ENCODE data around the gene CRAMP1. TPM values are rescaled to one million over a fixed set of nuclear protein-coding genes. Genes with fewer than 3 reads are reported as not detected.
A peak's percentile ranks its signal among the peaks of the same experiment; 100 is the strongest.

CRAMP1 gene
- total RNA-seq, 1 experiment from 2014 or later, result 28.8 TPM

DNA sequence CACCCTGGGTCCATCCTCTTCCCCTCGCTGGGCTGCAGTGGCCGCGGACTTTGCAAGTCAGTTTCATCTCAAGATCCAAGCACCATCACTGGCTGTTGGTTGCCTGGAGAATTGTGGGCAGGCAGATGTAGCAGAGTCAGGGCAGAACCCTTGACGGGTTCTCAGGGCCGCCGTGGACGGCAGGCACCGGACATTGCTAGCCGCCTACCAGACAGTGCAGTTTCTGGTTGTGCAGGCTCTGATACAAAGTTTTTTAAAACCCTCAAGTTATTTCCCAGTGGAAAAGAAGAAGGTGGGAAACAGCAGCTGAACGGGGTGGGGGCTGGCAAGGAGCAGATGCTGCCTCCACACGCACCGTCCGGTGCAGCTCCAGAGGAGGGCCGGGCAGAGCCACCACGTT lies 97.2 kb downstream of the CRAMP1 start:
- BruUV-seq (replicated peaks), result no TSS peak
- peak overlapping the region; percentile 94; the same call in 1 of the 2 replicates for H3K27ac ChIP-seq (ENCODE audit: low read length)
- H3K4me3 ChIP-seq (ENCODE audit: low read depth in 2 of 2, low read length in 2 of 2), result peak overlapping the region; percentile 75 to 90; a peak in 2 of 4 replicates
- H3K27me3 ChIP-seq (ENCODE audit: control insufficient read depth, insufficient read depth, low read length), result no peaks in the 10 kb centered on the region
- DNase-seq (ENCODE audit: low read depth, low spot score), result no peak
- peaks cover 48% of the 10 kb centered on the region for H3K4me1 ChIP-seq (ENCODE audit: control insufficient read depth, insufficient read depth, low read length)
- ChIA-PET CTCF (no interaction called here), POLR2A (no interaction called here)
- no peaks in the 10 kb centered on the region for H3K9me3 ChIP-seq (ENCODE audit: control insufficient read depth, insufficient read depth, low read depth, low read length)
- in situ Hi-C loops (cut with HindIII; ENCODE audit: low pct_unique_long_range_greater_than_20kb, low sequenced_read_pairs), result no loop called here
- H3K36me3 ChIP-seq (ENCODE audit: control insufficient read depth, insufficient read depth, low read length), result peaks cover 3% of the 10 kb centered on the region; the same call in 1 of the 2 replicates
- intact Hi-C loops (cut with micrococcal nuclease; ENCODE audit: unreplicated experiment), result no loop called here
- ATAC-seq, result no peak
- TF ChIP-seq SIN3A (IDR thresholded peaks at IDR 0.05; ENCODE audit: borderline replicate concordance, insufficient read depth, low read depth, low read length) (no peak), CTCF (IDR thresholded peaks at IDR 0.05) (no peak), TCF7L2 (IDR thresholded peaks at IDR 0.05; ENCODE audit: low read depth, low read length) (no peak), POLR2AphosphoS5 (IDR thresholded peaks at IDR 0.05; ENCODE audit: low read depth, low read length) (no peak)
- TF ChIP-seq, protein P1, sequence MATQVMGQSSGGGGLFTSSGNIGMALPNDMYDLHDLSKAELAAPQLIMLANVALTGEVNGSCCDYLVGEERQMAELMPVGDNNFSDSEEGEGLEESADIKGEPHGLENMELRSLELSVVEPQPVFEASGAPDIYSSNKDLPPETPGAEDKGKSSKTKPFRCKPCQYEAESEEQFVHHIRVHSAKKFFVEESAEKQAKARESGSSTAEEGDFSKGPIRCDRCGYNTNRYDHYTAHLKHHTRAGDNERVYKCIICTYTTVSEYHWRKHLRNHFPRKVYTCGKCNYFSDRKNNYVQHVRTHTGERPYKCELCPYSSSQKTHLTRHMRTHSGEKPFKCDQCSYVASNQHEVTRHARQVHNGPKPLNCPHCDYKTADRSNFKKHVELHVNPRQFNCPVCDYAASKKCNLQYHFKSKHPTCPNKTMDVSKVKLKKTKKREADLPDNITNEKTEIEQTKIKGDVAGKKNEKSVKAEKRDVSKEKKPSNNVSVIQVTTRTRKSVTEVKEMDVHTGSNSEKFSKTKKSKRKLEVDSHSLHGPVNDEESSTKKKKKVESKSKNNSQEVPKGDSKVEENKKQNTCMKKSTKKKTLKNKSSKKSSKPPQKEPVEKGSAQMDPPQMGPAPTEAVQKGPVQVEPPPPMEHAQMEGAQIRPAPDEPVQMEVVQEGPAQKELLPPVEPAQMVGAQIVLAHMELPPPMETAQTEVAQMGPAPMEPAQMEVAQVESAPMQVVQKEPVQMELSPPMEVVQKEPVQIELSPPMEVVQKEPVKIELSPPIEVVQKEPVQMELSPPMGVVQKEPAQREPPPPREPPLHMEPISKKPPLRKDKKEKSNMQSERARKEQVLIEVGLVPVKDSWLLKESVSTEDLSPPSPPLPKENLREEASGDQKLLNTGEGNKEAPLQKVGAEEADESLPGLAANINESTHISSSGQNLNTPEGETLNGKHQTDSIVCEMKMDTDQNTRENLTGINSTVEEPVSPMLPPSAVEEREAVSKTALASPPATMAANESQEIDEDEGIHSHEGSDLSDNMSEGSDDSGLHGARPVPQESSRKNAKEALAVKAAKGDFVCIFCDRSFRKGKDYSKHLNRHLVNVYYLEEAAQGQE (IDR thresholded peaks at IDR 0.05; ENCODE audit: insufficient read depth in 1 of 2, low read depth in 2 of 2, low read length in 1 of 2), result no peak

GRCh38 chr16:1710811-1711507 lies 98.8 kb downstream of the CRAMP1 start:
- TF ChIP-seq, protein P1 (IDR thresholded peaks at IDR 0.05; ENCODE audit: insufficient read depth in 1 of 2, low read depth in 2 of 2, low read length in 1 of 2), result no peak
- TF ChIP-seq TCF7L2 (IDR thresholded peaks at IDR 0.05; ENCODE audit: low read depth, low read length), result no peak
- no peak for TF ChIP-seq POLR2AphosphoS5 (IDR thresholded peaks at IDR 0.05; ENCODE audit: low read depth, low read length)
- no peak for TF ChIP-seq SIN3A (IDR thresholded peaks at IDR 0.05; ENCODE audit: borderline replicate concordance, insufficient read depth, low read depth, low read length)
- TF ChIP-seq CTCF (IDR thresholded peaks at IDR 0.05), result no peak
- ATAC-seq, result no peak
- POLR2A ChIA-PET, result interaction anchor here (0.6 kb wide), 1 partner anchor 28 kb away, joined by 3 read pairs; no protein-coding TSS in a partner anchor
- no peaks in the 10 kb centered on the region for H3K9me3 ChIP-seq (ENCODE audit: control insufficient read depth, insufficient read depth, low read depth, low read length)
- DNase-seq (ENCODE audit: low read depth, low spot score), result no peak
- intact Hi-C loops (cut with micrococcal nuclease; ENCODE audit: unreplicated experiment), result no loop called here
- in situ Hi-C loops (cut with HindIII; ENCODE audit: low pct_unique_long_range_greater_than_20kb, low sequenced_read_pairs), result no loop called here
- H3K27ac ChIP-seq (ENCODE audit: low read length), result no peak overlapping the region
- CTCF ChIA-PET, result interaction anchor here (1.3 kb wide), 1 partner anchor 13 kb away, joined by 6 read pairs; no protein-coding TSS in a partner anchor
- no peaks in the 10 kb centered on the region for H3K27me3 ChIP-seq (ENCODE audit: control insufficient read depth, insufficient read depth, low read length)
- H3K4me3 ChIP-seq (ENCODE audit: low read depth in 2 of 2, low read length in 2 of 2), result no peak overlapping the region
- no TSS peak for BruUV-seq (replicated peaks)
- H3K36me3 ChIP-seq (ENCODE audit: control insufficient read depth, insufficient read depth, low read length), result peaks cover 3% of the 10 kb centered on the region; the same call in 1 of the 2 replicates
- H3K4me1 ChIP-seq (ENCODE audit: control insufficient read depth, insufficient read depth, low read length), result peaks cover 47% of the 10 kb centered on the region
